GM19467 (cell line): ENCODE data around the gene TIAL1.

Experiments used
- ATAC-seq: cut with Tn5 transposase; IDR thresholded peaks from one replicate; pipeline ENCODE4 v1.9.1; 2021; ENCODE audit warnings: mild to moderate bottlenecking, moderate library complexity; ENCODE audit not compliant: unreplicated experiment

The TIAL1 gene

DNA sequence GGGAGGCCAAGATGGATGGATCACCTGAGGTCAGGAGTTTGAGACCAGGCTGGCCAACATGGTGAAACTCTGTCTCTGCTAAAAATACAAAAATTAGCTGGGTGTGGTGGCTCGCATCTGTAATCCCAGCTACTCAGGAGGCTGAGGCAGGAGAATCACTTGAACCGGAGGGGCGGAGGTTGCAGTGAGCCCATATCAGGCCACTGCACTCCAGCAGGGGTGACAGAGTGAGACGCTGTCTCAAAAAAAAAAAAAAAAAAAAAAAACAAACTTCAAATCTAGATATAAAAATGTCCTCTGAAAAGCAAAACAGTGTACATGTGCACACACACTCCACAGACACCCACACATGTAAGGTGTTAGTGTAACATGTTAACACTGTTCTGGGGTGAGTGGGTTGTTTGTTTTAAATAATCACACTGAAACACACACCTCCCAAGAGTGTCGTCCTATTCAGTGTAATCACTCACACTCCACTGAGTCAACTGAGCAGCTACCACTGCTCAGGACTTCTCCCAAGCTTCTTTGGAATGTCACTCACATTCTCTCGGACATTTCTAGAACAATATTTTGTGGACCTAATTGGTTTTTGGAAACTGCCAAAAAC, 41.5 kb downstream of the TIAL1 start:
- ATAC-seq, result no peak

DNA sequence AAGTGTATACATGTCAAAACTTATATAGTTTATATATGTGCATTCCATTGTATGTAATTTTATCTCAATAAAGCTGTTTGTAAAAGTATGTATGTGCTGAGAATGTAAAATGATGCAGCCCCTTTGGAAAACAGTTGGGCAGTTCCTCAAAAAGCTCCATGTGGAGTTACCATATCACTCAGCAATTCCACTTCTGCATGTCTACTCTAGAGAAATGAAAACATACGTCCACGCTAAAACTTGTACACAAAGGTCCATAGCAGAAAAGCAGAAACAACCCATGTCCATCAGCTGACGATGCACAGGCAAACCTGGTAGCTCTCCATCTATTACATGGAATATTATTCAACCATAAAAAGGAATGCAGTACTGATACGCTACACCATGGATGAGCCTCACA, 45.9 kb downstream of the TIAL1 start:
- ATAC-seq, result no peak

DNA sequence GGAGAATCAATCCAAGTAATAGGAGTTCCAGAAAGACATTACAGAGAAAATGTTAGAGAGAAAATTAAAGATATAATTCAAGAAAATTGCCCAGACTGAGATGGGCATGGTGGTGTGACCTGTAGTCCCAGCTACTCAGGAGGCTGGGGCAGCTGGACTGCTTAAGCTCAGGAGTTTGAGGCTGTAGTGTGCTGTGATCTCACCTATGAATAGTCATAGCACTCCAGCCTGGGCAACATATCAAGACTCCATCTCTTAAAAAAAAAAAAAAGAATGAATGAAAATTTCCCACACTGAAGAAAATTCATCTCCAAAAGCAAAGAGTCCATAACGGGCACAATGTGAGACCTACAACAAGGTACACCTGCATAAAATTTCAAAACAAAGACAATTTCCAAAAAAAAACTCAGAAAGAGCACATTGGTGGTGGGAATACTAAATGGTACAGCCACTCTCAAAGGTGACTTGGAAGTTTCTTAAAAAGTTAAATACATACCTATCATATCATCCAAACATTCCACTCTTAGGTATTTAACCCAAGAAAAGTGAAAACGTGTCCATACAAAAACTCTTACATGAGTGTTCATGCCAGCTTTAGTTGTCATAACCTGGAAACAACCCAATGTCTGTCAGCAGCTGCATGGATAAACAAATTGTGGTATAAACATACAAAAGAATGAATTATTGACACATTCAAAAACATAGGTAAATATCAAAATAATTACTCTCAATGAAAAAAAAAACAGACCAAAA, 47.3 kb downstream of the TIAL1 start:
- ATAC-seq, result no peak

DNA sequence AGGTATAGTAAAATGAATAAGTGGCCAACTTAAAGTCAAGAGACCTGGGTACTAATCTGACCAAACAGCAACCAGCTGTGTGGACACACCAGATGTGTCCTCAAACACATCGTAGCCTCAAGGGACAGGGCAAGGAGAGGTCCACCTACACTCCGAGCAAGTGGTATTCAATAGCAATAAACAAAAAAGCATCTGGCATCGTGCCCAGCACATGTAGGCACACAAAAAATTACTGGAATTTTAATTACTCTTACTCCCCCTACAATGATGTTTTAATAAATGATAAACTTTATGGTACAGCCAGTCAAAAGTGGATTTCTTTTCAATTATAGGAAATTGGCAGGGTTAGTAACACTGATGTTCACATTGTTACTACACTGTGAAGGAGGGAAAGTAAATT, 50.8 kb downstream of the TIAL1 start:
- ATAC-seq, result no peak

DNA sequence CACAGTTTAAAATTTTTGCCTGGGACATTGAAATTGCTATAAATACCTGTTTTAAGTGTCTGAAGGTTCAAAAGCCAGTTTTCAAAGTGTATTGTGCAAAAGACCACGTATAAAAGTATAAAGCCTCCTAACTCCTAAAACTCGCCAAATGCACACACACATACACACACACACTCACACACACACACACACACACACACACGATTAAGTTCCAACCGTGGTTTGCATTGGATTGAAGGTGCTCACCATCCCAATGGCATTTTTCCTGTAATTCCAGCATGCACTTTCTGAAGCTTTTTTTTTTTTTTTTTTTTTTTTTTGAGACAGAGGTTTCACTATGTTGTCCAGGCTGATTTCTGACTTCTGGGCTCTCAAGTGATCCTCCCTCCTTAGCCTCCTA, 51.5 kb downstream of the TIAL1 start:
- ATAC-seq, result no peak

DNA sequence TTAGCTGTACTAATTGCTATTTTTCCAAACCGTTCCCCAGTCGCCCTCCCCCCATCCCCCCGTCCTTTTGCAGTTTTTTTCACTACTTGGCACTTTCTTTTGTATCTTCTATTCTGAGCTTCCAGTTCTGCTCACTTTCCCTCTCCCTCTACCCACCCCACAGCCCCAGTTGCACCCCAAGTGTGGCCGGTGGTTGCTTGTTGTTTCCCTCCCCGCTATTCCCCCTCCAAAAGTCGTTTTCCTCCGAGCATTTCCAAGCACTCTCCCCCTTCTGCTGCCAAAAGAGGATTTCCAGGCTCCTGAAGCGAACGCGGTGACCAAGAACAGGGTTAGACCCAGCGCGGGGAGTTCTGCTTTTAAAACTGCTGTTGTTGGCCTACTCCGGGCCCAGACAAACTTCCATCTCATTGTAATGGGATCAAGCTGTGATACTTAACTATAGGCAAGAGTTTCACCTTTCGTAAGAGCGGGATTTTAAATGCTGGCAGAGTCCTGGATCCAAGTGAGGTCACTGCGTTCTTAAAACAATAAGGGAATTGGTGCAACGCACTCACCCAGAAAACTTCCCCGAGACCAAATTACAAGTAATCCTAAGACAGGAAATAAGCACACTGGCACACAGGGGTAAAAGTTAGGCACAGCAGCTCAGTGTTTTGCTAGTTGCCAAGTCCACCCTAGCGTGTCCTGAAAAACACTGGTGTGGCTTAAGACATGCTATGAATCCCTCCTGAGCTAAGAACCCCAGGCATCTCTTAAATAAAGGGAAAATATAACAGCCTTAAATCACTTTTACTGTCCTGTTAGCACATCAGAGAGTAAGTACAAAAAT, 52.7 kb downstream of the TIAL1 start:
- no peak for ATAC-seq

DNA sequence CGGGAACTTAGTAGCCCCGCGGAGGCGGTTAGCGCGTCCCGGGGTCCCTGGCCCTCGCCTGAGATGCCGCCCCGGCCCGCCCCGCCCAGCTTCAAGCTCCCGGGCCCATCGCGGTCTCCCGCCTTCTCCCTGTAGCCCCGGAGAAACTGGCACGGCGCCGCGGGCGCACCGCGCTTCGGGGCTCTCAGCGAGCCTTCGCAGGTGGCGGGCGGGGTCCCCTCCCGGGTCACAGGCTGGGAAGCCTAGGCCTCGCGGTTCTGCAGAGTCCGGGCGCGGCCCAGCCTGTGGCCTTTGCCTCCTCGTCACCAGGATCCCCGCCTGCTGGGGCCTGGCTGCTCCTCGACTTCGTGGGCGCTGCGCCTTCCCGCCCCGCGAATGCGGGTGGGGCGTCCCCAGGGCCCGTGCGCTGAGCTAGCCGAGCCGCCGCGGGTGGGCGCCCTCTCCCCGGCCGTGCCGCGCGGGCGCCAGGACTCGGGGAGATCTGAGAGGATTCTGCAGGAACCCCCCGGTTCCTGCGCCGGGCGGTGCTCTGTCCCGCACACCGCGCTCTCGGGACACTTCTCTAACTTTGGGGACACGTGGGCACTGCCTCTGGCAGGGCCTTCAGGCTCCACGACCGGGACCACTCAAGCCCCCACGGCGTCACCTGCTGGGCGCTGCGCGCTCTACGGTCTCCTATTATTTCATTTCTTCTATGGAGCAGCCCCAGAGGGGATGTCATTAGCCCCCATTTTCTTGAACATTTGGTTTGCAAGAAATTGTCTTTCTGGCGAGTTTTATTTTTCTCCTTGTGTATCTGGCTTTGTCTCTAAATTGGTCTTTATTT, 53.6 kb downstream of the TIAL1 start:
- ATAC-seq, result peak; percentile 35

DNA sequence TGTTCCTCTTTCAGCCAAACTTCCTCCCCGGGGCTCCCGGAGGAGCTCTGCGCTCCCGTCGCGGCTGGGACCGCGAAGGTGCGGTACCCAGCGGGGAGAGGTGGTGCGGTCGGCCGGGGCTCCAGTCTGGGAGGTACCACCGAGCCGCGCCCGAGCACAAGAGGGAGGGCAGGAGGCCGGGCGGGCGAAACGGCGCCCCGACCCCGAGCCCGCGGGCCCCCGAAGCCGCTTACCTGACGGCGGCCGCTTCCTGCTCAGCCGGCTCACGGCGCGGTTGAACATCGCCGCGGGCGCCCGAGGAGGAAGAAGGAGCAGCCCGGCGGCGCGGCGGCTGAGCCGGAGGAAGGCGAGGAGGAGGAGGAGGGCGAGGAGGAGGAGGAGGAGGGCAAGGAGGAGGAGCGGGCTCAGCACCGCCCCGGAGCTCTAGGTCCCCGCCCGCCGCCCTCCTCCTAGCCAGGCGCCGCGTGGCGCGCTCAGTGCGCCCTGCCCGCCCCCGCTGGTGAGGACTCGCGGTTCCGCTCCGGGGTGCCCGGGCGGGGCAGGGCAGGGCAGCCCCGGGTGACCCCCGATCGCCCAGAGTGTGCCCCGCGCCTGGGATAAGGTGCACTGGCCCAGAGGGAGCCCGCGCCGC, 54.3 kb downstream of the TIAL1 start, which contains the start of gene RGS10:
RGS10 (minus strand) TSS at position 363 of the 631 bp plus-strand sequence; CDS start at position 282, 81 bp downstream.
- peak; percentile 75 for ATAC-seq

DNA sequence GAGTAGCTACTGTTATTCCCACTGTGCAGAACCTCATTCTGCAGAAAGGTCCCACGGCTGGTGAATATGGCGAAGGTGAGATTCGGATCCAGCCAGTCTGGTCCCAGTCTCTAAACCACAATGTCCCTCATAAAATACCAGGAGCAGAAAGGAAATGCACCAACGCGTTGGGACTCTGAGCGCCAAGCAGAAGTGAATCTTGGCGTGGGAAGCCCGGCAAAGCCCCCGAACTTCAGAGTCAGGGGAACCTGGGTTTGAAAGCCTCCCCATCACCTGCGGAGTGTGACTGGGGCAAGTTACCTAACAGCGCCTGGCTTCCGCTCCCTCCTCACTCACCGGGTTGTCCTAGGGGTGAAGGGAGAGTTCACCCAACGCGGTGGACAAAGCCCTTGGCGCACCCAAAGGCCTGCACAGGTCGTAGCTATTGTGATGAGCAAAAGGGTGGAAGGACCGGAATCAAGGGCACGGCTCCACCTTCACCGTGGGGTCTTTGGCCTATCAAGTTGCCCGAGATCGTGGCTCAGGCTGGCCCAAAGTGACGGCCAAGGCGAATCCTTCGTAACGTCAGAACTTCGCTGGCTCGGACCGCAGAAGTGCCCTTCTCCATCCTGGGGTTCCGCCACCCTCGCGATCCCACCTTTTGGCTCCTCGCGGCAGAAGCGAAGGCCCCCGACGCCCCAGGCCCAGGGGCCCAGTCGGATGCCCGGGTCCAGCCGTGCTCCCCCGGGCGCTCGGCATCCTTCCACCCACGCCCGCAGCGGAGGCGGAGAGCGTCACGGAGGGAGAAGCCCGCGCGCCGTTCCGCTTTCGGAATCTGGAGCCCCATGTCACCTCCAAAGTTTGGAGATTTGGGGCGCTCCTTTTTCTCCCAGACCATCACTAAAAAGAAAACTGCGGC, 55.1 kb downstream of the TIAL1 start:
- ATAC-seq, result peak; percentile 7

DNA sequence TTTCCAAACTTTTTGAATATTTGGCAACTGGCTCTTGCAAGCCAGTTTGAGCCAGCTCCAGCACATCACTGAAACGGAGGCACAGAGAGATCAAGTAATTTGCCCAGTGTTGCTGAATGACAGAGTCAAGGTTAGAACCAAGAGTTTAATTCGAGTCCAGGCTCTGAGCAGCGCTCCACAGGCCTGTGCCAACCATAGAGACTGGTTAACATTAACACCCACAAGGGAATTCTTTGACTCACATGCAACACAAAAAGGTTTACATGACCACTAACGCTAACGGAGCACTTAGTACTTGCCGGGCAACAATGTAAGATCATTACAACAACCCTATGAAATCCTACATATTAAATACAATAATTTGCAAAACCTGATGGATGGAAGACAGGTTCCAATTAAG, 55.7 kb downstream of the TIAL1 start:
- no peak for ATAC-seq

DNA sequence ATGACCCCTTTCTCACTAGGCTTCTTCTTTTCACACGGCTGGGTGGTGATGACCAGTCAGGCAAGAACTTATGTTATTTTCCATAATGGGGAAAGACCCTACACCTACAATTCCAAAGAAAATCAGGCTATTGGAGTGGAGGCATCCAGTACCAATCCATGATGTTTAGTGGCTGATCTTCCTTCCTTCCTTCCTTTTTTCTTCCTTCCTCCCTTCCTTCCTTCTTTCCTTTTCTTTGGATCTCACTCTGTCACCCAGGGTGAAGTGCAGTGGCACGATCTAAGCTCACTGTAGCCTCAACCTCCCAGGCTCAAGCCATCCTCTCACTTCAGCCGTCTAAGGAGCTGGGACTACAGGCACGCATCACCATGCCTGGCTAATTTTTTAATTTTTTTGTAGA, 56.7 kb downstream of the TIAL1 start:
- no peak for ATAC-seq

DNA sequence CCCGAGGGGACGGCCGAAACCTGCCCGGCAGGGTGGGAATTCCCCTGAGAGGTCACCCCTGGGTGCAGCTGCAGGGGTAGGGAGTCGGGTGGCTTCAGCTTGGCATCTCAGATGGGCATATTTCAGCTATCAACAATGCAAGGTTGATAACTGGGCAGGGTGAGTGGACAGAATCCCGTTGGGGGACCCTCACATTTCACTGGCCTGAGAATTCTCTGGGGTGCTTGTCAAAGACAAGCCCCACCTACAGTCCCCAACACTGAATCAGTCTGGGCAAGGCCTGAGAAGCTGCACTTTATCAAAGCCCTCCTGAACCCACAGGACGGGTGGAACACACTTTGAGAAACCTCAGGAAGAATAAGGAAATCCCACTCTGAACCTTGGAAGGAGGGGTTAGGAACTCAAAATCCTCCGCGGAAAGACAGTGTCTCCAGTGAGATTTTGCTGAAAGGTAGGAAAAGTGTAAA, 57.4 kb downstream of the TIAL1 start:
- ATAC-seq, result no peak

DNA sequence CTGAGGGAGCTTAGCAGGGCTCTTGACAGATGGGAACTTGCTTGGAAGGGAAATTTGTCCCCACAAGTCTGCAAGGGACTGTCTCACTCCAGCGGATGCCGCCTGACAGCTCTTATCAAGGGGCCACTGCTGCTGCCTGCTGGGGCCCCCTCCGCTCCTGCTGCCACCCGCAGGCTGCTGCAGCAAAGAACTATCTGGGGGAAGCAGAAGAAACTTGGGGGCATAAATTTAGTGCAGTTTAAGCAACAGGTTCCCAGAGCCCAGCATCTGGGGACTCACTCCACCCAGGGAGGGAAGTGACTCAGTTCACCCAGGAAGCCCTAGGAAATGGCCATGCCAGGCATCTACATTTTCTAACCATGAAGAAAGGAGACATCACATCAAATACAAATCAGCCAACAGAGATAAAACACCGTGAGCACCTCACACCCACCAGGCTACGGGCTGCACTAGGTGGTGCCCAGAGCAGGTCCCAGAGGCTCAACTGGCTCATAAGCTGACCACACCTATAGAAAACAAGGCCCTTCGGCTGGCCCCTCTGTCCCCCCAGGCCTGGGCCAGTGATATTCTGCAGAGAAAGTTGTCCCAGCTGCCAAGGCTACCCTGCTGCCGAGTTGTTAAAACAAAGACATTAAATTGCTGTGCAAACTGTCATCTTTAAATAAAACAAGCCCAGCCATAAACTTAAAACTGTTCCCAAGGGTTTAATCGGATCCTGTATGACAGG, 58.0 kb downstream of the TIAL1 start:
- no peak for ATAC-seq

DNA sequence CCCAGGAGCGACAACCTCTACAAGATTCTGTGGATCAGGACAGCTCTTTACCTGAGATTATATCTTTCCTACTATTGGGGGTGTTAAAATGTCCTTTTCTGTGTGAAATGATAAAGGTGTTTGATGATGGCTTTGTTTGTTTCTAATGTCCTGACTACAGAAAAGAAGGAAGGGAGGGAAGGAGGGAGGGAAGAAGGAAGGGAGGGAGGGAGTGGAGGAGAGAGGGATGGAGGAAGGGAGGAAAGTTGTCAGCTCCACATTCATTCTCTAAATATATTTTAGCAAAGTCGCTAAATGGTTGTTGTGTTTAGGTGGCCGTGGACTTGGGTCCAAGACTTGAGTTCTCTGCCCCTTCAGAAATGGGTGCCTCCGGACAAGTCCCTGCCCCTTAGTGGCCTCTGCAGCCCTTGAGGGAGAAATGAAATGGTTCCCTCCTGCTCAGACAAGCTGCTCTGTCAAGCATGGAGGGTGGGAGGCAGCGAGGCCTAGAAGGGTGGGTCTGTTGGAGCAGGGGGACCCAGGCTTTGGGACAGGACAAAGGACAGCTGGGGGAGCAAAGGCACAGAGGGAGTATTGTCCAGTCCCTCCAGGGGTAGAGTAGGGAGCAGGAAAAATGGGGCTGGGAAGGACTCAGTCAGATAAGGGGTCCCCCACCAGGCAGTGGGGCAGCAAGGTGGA, 58.7 kb downstream of the TIAL1 start:
- ATAC-seq, result no peak

DNA sequence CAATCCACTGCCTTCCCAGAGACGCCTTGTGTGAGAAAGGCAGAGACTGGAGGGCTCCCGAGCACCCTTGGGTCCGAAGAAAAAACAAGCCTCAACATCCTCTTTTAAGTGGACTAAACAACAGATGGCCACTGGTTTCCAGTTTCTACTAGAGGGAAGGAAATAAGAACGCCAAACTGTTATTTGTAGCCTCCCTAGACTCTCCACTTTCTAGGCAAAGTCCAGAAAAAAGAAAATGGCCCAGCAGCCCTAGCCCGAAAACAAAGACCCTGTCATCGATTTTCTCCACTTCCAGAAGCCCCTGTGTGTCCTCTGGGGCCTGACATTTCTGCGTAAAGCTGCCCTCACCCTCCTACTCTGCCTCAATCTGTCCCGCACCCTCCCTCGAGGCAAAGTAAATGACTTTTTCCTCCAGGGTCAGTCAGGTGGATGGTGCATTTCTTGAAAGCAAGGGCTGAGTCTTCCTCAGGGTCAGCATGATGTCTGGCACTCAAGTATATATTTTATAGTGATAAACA, 60.2 kb downstream of the TIAL1 start:
- ATAC-seq, result no peak

DNA sequence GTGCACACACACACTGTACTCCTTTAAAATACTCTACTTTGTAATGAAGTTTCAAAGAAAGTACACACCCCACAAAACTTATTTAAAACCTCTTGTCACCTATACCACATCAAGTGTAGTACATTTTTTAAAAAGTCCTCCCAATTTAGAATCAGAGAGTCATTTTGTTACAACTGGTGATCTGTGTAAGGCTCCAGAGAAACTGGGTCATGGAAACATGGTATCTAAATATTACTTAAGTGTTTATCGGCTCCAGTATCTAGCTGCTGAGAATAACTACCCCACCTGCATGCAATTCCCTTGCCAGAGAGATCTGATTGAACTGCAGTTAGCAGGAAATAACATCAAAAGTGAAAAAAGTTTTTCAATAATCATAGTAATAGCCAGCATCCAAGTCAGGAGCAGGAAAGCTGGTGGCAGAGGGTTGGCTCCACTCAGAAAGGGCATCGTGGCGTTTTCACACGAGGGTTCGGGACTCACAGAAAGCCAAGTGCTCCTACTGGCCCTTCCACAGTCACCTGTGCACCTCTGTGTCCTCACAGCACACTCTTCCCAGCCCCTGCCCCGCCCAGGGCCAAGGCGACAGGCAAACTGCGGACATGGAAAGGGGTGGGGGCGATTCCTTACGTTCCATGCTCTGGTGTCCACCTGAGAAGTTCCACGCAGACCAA, 60.8 kb downstream of the TIAL1 start:
- no peak for ATAC-seq

DNA sequence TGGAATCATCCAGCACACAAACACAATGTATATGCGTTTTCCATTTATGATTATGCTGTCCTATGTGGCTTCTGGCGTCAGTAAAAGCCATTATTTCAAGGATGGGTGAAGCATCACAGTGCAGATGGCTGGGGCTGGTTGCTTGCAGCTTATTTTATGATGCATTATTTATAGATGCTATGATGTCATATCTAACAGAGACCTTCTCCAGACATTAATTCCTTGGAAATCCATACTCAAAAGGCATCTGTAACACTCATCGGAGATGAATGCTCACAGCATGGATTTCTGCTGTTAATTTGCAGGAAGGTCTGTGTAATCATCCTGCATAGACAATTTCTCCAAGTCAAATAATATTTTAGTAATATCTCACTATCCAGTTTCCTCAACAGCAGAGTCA, 61.5 kb downstream of the TIAL1 start:
- no peak for ATAC-seq
